ENCODE results near the gene RERE. TPM values are rescaled to one million over a fixed set of nuclear protein-coding genes. Genes with fewer than 3 reads are reported as not detected.
A peak's percentile ranks its signal among the peaks of the same experiment; 100 is the strongest.

The RERE gene
- total RNA-seq, 2 donors from 2014 or later, result 144 to 174 TPM

GRCh38 chr1:8343044-8343443 lies 474.4 kb downstream of the RERE start:
- no peak overlapping the region for H3K4me3 ChIP-seq
- peaks cover 13 to 26% of the 10 kb centered on the region in 2 donors for H3K4me1 ChIP-seq (ENCODE audit: control insufficient read depth in 1 of 2, low read depth in 2 of 2)
- no peaks in the 10 kb centered on the region for H3K9me3 ChIP-seq
- H3K36me3 ChIP-seq, result no peaks in the 10 kb centered on the region
- peak overlapping the region; percentile 94 to 95 for H3K27ac ChIP-seq
- no peak for TF ChIP-seq CTCF (IDR thresholded peaks at IDR 0.05)
- DNase-seq (ENCODE audit: low spot score) (no peak), ATAC-seq (ENCODE audit: insufficient number of reproducible peaks, low FRiP score, low read depth) (peak; percentile 7)
- no peaks in the 10 kb centered on the region for H3K27me3 ChIP-seq (replicated peaks; ENCODE audit: insufficient read depth)

GRCh38 chr1:8342325-8342724 lies 475.1 kb downstream of the RERE start:
- DNase-seq (ENCODE audit: low spot score) (no peak), ATAC-seq (ENCODE audit: insufficient number of reproducible peaks, low FRiP score, low read depth) (no peak)
- TF ChIP-seq CTCF (IDR thresholded peaks at IDR 0.05), result no peak
- no peak overlapping the region for H3K4me3 ChIP-seq
- peak overlapping the region; percentile 94 to 95 for H3K27ac ChIP-seq
- H3K4me1 ChIP-seq (ENCODE audit: control insufficient read depth in 1 of 2, low read depth in 2 of 2), result peaks cover 13 to 21% of the 10 kb centered on the region in 2 donors
- H3K36me3 ChIP-seq, result no peaks in the 10 kb centered on the region
- H3K9me3 ChIP-seq, result no peaks in the 10 kb centered on the region
- H3K27me3 ChIP-seq (replicated peaks; ENCODE audit: insufficient read depth), result no peaks in the 10 kb centered on the region

GRCh38 chr1:8340448-8340847 lies 477.0 kb downstream of the RERE start:
- Histone ChIP-seq H3K4me1 (ENCODE audit: control insufficient read depth in 1 of 2, low read depth in 2 of 2) (peaks cover 13 to 21% of the 10 kb centered on the region in 2 donors), H3K27ac (no peak overlapping the region), H3K27me3 (replicated peaks; ENCODE audit: insufficient read depth) (no peaks in the 10 kb centered on the region), H3K36me3 (peaks cover 5% of the 10 kb centered on the region), H3K9me3 (no peaks in the 10 kb centered on the region), H3K4me3 (no peak overlapping the region)
- ATAC-seq (ENCODE audit: insufficient number of reproducible peaks, low FRiP score, low read depth) (no peak), DNase-seq (ENCODE audit: low spot score) (no peak)
- no peak for TF ChIP-seq CTCF (IDR thresholded peaks at IDR 0.05)

GRCh38 chr1:8339203-8339600 lies 478.2 kb downstream of the RERE start:
- no peak for DNase-seq (ENCODE audit: low spot score)
- Histone ChIP-seq H3K4me3 (no peak overlapping the region), H3K27me3 (replicated peaks; ENCODE audit: insufficient read depth) (no peaks in the 10 kb centered on the region), H3K9me3 (no peaks in the 10 kb centered on the region), H3K4me1 (ENCODE audit: control insufficient read depth in 1 of 2, low read depth in 2 of 2) (peaks cover 13 to 18% of the 10 kb centered on the region in 2 donors), H3K27ac (no peak overlapping the region), H3K36me3 (peaks cover 5% of the 10 kb centered on the region)
- TF ChIP-seq CTCF (IDR thresholded peaks at IDR 0.05), result no peak
- no peak for ATAC-seq (ENCODE audit: insufficient number of reproducible peaks, low FRiP score, low read depth)

- Histone ChIP-seq H3K27ac (no peak overlapping the region), H3K9me3 (no peaks in the 10 kb centered on the region), H3K4me3 (no peak overlapping the region), H3K4me1 (ENCODE audit: control insufficient read depth in 1 of 2, low read depth in 2 of 2) (peaks cover 8 to 13% of the 10 kb centered on the region in 2 donors), H3K27me3 (replicated peaks; ENCODE audit: insufficient read depth) (no peaks in the 10 kb centered on the region), H3K36me3 (peaks cover 5% of the 10 kb centered on the region)
- DNase-seq (ENCODE audit: low spot score), result no peak
- ATAC-seq (ENCODE audit: insufficient number of reproducible peaks, low FRiP score, low read depth), result no peak
- TF ChIP-seq CTCF (IDR thresholded peaks at IDR 0.05), result no peak
These were observed 478.8 kb downstream of the RERE start for GRCh38 chr1:8338526-8339202.
